ENCODE measurements around the gene POPDC3. TPM values are rescaled to one million over a fixed set of nuclear protein-coding genes. Genes with fewer than 3 reads are reported as not detected.

The POPDC3 gene
- total RNA-seq, 1 experiment from 2014 or later: 0.62 TPM

GRCh38 chr6:105178636-105179035, 1.2 kb downstream of the POPDC3 start:
- BruUV-seq (replicated peaks): no TSS peak
- no peak overlapping the region for H3K27ac ChIP-seq (ENCODE audit: low read depth, low read length, poor library complexity, severe bottlenecking)
- intact Hi-C loops (cut with micrococcal nuclease; ENCODE audit: unreplicated experiment): no loop called here
- H3K27me3 ChIP-seq (replicated peaks; ENCODE audit: insufficient read depth, low read depth, low read length, poor library complexity): peaks cover 47% of the 10 kb centered on the region
- H3K9me3 ChIP-seq (ENCODE audit: low read depth, low read length, poor library complexity, severe bottlenecking): no peaks in the 10 kb centered on the region
- ChIA-PET POLR2A (ENCODE audit: low non-redundant PET) (no interaction called here), CTCF (no interaction called here)
- no peaks in the 10 kb centered on the region for H3K4me1 ChIP-seq (ENCODE audit: insufficient read depth, low read length, poor library complexity, severe bottlenecking)
- no peak for DNase-seq (ENCODE audit: low spot score)
- no peak overlapping the region for H3K4me3 ChIP-seq (ENCODE audit: low read depth, low read length, poor library complexity, severe bottlenecking)
- no peaks in the 10 kb centered on the region for H3K36me3 ChIP-seq (ENCODE audit: insufficient read depth, low read length, poor library complexity, severe bottlenecking)
- TF ChIP-seq EZH2 (IDR thresholded peaks at IDR 0.05; ENCODE audit: borderline replicate concordance, low read depth, low read length, poor library complexity, severe bottlenecking) (no peak), CTCF (conservative IDR thresholded peaks at IDR 0.05; ENCODE audit: low read depth, low read length) (no peak)

GRCh38 chr6:105178110-105178509, 1.7 kb downstream of the POPDC3 start:
- Histone ChIP-seq H3K27me3 (replicated peaks; ENCODE audit: insufficient read depth, low read depth, low read length, poor library complexity) (peaks cover 47% of the 10 kb centered on the region), H3K27ac (ENCODE audit: low read depth, low read length, poor library complexity, severe bottlenecking) (no peak overlapping the region), H3K9me3 (ENCODE audit: low read depth, low read length, poor library complexity, severe bottlenecking) (no peaks in the 10 kb centered on the region), H3K36me3 (ENCODE audit: insufficient read depth, low read length, poor library complexity, severe bottlenecking) (no peaks in the 10 kb centered on the region), H3K4me1 (ENCODE audit: insufficient read depth, low read length, poor library complexity, severe bottlenecking) (no peaks in the 10 kb centered on the region), H3K4me3 (ENCODE audit: low read depth, low read length, poor library complexity, severe bottlenecking) (no peak overlapping the region)
- intact Hi-C loops (cut with micrococcal nuclease; ENCODE audit: unreplicated experiment): no loop called here
- no TSS peak for BruUV-seq (replicated peaks)
- ChIA-PET CTCF (no interaction called here), POLR2A (ENCODE audit: low non-redundant PET) (interaction anchor here (0.7 kb wide), 1 partner anchor 1381 kb away, joined by 3 read pairs; no protein-coding TSS in a partner anchor)
- TF ChIP-seq EZH2 (IDR thresholded peaks at IDR 0.05; ENCODE audit: borderline replicate concordance, low read depth, low read length, poor library complexity, severe bottlenecking) (no peak), CTCF (conservative IDR thresholded peaks at IDR 0.05; ENCODE audit: low read depth, low read length) (no peak)
- DNase-seq (ENCODE audit: low spot score): no peak

- no TSS peak for BruUV-seq (replicated peaks)
- no peak overlapping the region for H3K4me3 ChIP-seq (ENCODE audit: low read depth, low read length, poor library complexity, severe bottlenecking)
- H3K27me3 ChIP-seq (replicated peaks; ENCODE audit: insufficient read depth, low read depth, low read length, poor library complexity): peaks cover 47% of the 10 kb centered on the region
- intact Hi-C loops (cut with micrococcal nuclease; ENCODE audit: unreplicated experiment): no loop called here
- TF ChIP-seq CTCF (conservative IDR thresholded peaks at IDR 0.05; ENCODE audit: low read depth, low read length): no peak
- TF ChIP-seq EZH2 (IDR thresholded peaks at IDR 0.05; ENCODE audit: borderline replicate concordance, low read depth, low read length, poor library complexity, severe bottlenecking): no peak
- no peaks in the 10 kb centered on the region for H3K9me3 ChIP-seq (ENCODE audit: low read depth, low read length, poor library complexity, severe bottlenecking)
- no peaks in the 10 kb centered on the region for H3K4me1 ChIP-seq (ENCODE audit: insufficient read depth, low read length, poor library complexity, severe bottlenecking)
- DNase-seq (ENCODE audit: low spot score): no peak
- H3K27ac ChIP-seq (ENCODE audit: low read depth, low read length, poor library complexity, severe bottlenecking): no peak overlapping the region
- POLR2A ChIA-PET (ENCODE audit: low non-redundant PET): interaction anchor here (0.7 to 0.8 kb wide), 2 partner anchors 13 to 1380 kb away, joined by 3 read pairs; no protein-coding TSS in a partner anchor
- no peaks in the 10 kb centered on the region for H3K36me3 ChIP-seq (ENCODE audit: insufficient read depth, low read length, poor library complexity, severe bottlenecking)
- CTCF ChIA-PET: no interaction called here
These were observed 2.3 kb downstream of the POPDC3 start for GRCh38 chr6:105177556-105177955.
